Heart left ventricle (tissue), 13 donors: Measurements from ENCODE around the gene NUP133.

Experiments
- CTCF ChIP-seq, 12 donors: fragments of 200-600 bp; sonication (generic) in 4 of 12; IDR thresholded peaks; one replicate each; pipeline versions ENCODE4 v1.5.0 to v1.8.0; 2018 to 2022; ENCODE audit warnings: antibody characterized with exemption in 12 of 12, mild to moderate bottlenecking in 5 of 12
- POLR2A ChIP-seq, 2 donors: fragments of 450-650 bp; IDR thresholded peaks; one replicate each; pipeline ENCODE4 v1.6.1; 2017; ENCODE audit warnings: antibody characterized with exemption in 2 of 2, mild to moderate bottlenecking in 2 of 2, moderate library complexity in 2 of 2
- donor health status: ischemic (EF 13 %, LVEDD 7.1; RV severe dilation, severe dysfunction).
- donor health status: DM: no; HTN: yes; CAD: no.
- donor health status: DM: no; HTN: no; CAD: no.
- donor health status: ischemic (EF 25% LVEDD 6.9; RV normal size, moderate dysfunction).
- donor health status: ischemic (EF 25% LVEDD 5.7; RV mildly dilated, moderate dysfunction).
- donor health status: ischemic (EF 35%, LVEDD 5.7; RV mildly dilated, moderate dysfunction).
- donor health status: nonischemic (EF 11% LVEDD 7.7; RV severe dilation, severe dysfunction).
- donor health status: DM: yes; HTN: yes; CAD: no.
- donor health status: PGD.
- donor health status: ischemic (EF 29% LVEDD 5.4; RV normal size, mild dysfunction).
- donor health status: nonischemic (EF 23%, LVEDD 6.1; RV moderate dilation, normal function).

GRCh38 chr1:229437443-229437842, 70.7 kb downstream of the NUP133 start:
- TF ChIP-seq CTCF (IDR thresholded peaks at IDR 0.05) (no peak), POLR2A (IDR thresholded peaks at IDR 0.05) (no peak)
